ENCODE measurements around the gene MT1A.

MT1A gene

GRCh38 chr16:56679818-56680217, 41.4 kb downstream of the MT1A start:
- DNase-seq (ENCODE audit: low read depth): no peak

- DNase-seq (ENCODE audit: low read depth): peak; percentile 35
These were observed 43.7 kb downstream of the MT1A start, which contains the start of gene MT1X for GRCh38 chr16:56681939-56682702. TSS of gene MT1X (plus strand) at chr16:56682470. CDS start at chr16:56682541, 71 bp downstream.

GRCh38 chr16:56682703-56683397, 44.4 kb downstream of the MT1A start:
- DNase-seq (ENCODE audit: low read depth): no peak

GRCh38 chr16:56683424-56684172, 45.1 kb downstream of the MT1A start:
- DNase-seq (ENCODE audit: low read depth): no peak

- DNase-seq (ENCODE audit: low read depth): no peak
These were observed 45.9 kb downstream of the MT1A start for GRCh38 chr16:56684256-56684925.

- no peak for DNase-seq (ENCODE audit: low read depth)
These were observed 46.6 kb downstream of the MT1A start for GRCh38 chr16:56684926-56685590.

- no peak for DNase-seq (ENCODE audit: low read depth)
These were observed 48.3 kb downstream of the MT1A start for GRCh38 chr16:56686758-56687157.

GRCh38 chr16:56688762-56689161, 50.3 kb downstream of the MT1A start:
- DNase-seq (ENCODE audit: low read depth): no peak

- DNase-seq (ENCODE audit: low read depth): no peak
These were observed 50.7 kb downstream of the MT1A start for GRCh38 chr16:56689171-56689570.
